IMR-90 (cell line): ENCODE results near the gene ACOT7. TPM values are rescaled to one million over a fixed set of nuclear protein-coding genes. Genes with fewer than 3 reads are reported as not detected.

Experiments
- ATAC-seq: fragments of 200-7000 bp; cut with Tn5 transposase; 2 replicates; pipeline ENCODE4 v1.9.1; 2020; ENCODE audit warnings: low read depth, mild to moderate bottlenecking, moderate library complexity
- BruUV-seq: library from RNA; stranded (reverse); fragments of 400-500 nt; replicated peaks from 2 replicates; lab custom pipeline; 2021; lab: Mats Ljungman, UMichigan
- CTCF ChIA-PET: fragments of 300-600 bp; formaldehyde crosslinking; extraction: SDS; loops from one replicate; lab custom pipeline; 2021; ENCODE audit warnings: antibody characterized with exemption; lab: Yijun Ruan, JAX
- POLR2A ChIA-PET: fragments of 300-600 bp; sonication (Branson Sonifier 250); formaldehyde crosslinking; loops from one replicate; lab custom pipeline; 2022; ENCODE audit warnings: antibody characterized with exemption; ENCODE audit not compliant: unreplicated experiment; lab: Charles Lee
- DNase-seq: peaks from one replicate; pipeline ENCODE4 v3.0.0; 2013
- H2AFZ ChIP-seq: replicated peaks from 2 replicates; pipeline ENCODE3; 2013; ENCODE audit warnings: low read length, mild to moderate bottlenecking; ENCODE audit not compliant: poor library complexity
- H2AK5ac ChIP-seq: 2 replicates; pipeline ENCODE4 v1.6.1; 2013; ENCODE audit warnings: low read depth, low read length, inconsistent platforms
- H2AK9ac ChIP-seq: replicated peaks from 2 replicates; pipeline ENCODE3; 2013; ENCODE audit warnings: mild to moderate bottlenecking, low read depth, low read length, moderate library complexity; ENCODE audit not compliant: poor library complexity
- H2BK120ac ChIP-seq: 2 replicates; pipeline ENCODE4 v1.6.1; 2013; ENCODE audit warnings: low read depth, low read length, inconsistent platforms
- H2BK15ac ChIP-seq: 3 replicates; pipeline ENCODE4 v1.6.1; 2013; ENCODE audit warnings: low read depth, low read length, inconsistent platforms
- H2BK20ac ChIP-seq: 2 replicates; pipeline ENCODE4 v1.6.1; 2013; ENCODE audit warnings: low read depth, mild to moderate bottlenecking, inconsistent platforms, low read length, moderate library complexity
- H2BK5ac ChIP-seq: 2 replicates; pipeline ENCODE4 v1.6.1; 2013; ENCODE audit warnings: mild to moderate bottlenecking, low read depth, low read length, inconsistent platforms; ENCODE audit not compliant: poor library complexity, severe bottlenecking
- H3K14ac ChIP-seq: replicated peaks from 2 replicates; pipeline ENCODE4 v1.6.1; 2013; ENCODE audit warnings: low read depth, low read length, inconsistent platforms
- H3K18ac ChIP-seq: 2 replicates; pipeline ENCODE4 v1.6.1; 2013; ENCODE audit warnings: low read depth, low read length, control low read depth
- H3K23ac ChIP-seq: 2 replicates; pipeline ENCODE4 v1.6.1; 2013; ENCODE audit warnings: low read depth, low read length, inconsistent platforms
- H3K27ac ChIP-seq: 2 replicates; pipeline ENCODE4 v1.5.1; 2013; ENCODE audit warnings: mild to moderate bottlenecking, control low read depth, low read length; ENCODE audit not compliant: insufficient read depth
- H3K27me3 ChIP-seq: 2 replicates; pipeline ENCODE4 v1.6.1; 2013; ENCODE audit warnings: low read length; ENCODE audit not compliant: control insufficient read depth, insufficient read depth
- H3K36me3 ChIP-seq: 2 replicates; pipeline ENCODE4 v1.6.1; 2013; ENCODE audit warnings: low read length, mixed read lengths; ENCODE audit not compliant: control insufficient read depth, insufficient read depth
- H3K4ac ChIP-seq: 2 replicates; pipeline ENCODE4 v1.6.1; 2013; ENCODE audit warnings: low read depth, low read length, inconsistent platforms
- H3K4me1 ChIP-seq: 2 replicates; pipeline ENCODE4 v1.6.1; 2013; ENCODE audit warnings: low read length, mixed read lengths; ENCODE audit not compliant: control insufficient read depth, insufficient read depth
- H3K4me2 ChIP-seq: 2 replicates; pipeline ENCODE4 v1.6.1; 2013; ENCODE audit warnings: low read depth, mild to moderate bottlenecking, control low read depth, low read length, moderate library complexity
- H3K4me3 ChIP-seq: 2 replicates; pipeline ENCODE4 v1.5.1; 2013; ENCODE audit warnings: low read depth, mild to moderate bottlenecking, control low read depth, low read length, moderate library complexity; ENCODE audit not compliant: insufficient read depth
- H3K56ac ChIP-seq: 2 replicates; pipeline ENCODE4 v1.6.1; 2013; ENCODE audit warnings: low read length, inconsistent platforms; ENCODE audit not compliant: insufficient read depth; ENCODE audit errors: extremely low read depth
- H3K79me1 ChIP-seq, 2 experiments: 2 replicates each; pipeline ENCODE4 v1.6.1; 2013; ENCODE audit warnings: low read length in 2 of 2, inconsistent platforms in 1 of 2, low read depth in 1 of 2
- H3K9ac ChIP-seq: 2 replicates; pipeline ENCODE4 v1.6.1; 2013; ENCODE audit warnings: low read depth, low read length, control low read depth
- H3K9me1 ChIP-seq: 2 replicates; pipeline ENCODE4 v1.6.1; 2013; ENCODE audit warnings: low read length, inconsistent platforms; ENCODE audit not compliant: insufficient read depth
- H3K9me3 ChIP-seq: 2 replicates; pipeline ENCODE4 v1.6.1; 2013; ENCODE audit warnings: low read length; ENCODE audit not compliant: control insufficient read depth, insufficient read depth
- H4K20me1 ChIP-seq: 2 replicates; pipeline ENCODE4 v1.6.1; 2013; ENCODE audit warnings: low read length, inconsistent platforms; ENCODE audit not compliant: insufficient read depth
- H4K5ac ChIP-seq: 2 replicates; pipeline ENCODE4 v1.6.1; 2013; ENCODE audit warnings: mild to moderate bottlenecking, low read depth, low read length, control low read depth
- H4K8ac ChIP-seq, 2 experiments: 2 replicates each; pipeline ENCODE4 v1.6.1; 2013; ENCODE audit warnings: low read depth in 2 of 2, low read length in 2 of 2, control low read depth in 1 of 2, inconsistent platforms in 1 of 2
- H4K91ac ChIP-seq: 2 replicates; pipeline ENCODE4 v1.6.1; 2013; ENCODE audit warnings: low read depth, low read length, inconsistent platforms; ENCODE audit not compliant: insufficient read depth
- BHLHE40 ChIP-seq: fragments of 150-350 bp; IDR thresholded peaks from 2 replicates; pipeline ENCODE4 v1.6.1; 2016; ENCODE audit warnings: mild to moderate bottlenecking, low read depth, low read length
- CHD1 ChIP-seq: IDR thresholded peaks from 2 replicates; pipeline ENCODE4 v1.6.1; 2012; ENCODE audit warnings: low read depth, low read length, improper control_type of control experiment
- CTCF ChIP-seq: conservative IDR thresholded peaks from 2 replicates; pipeline ENCODE4 v1.5.1; 2012; ENCODE audit warnings: mild to moderate bottlenecking, low read depth, low read length, improper control_type of control experiment
- ELK1 ChIP-seq: fragments of 150-350 bp; IDR thresholded peaks from 2 replicates; pipeline ENCODE4 v1.6.1; 2016; ENCODE audit warnings: low read depth, mild to moderate bottlenecking, low read length, moderate library complexity, borderline replicate concordance
- MXI1 ChIP-seq: IDR thresholded peaks from 2 replicates; pipeline ENCODE4 v1.6.1; 2012; ENCODE audit warnings: low read depth, mild to moderate bottlenecking, low read length, moderate library complexity, borderline replicate concordance
- POLR2A ChIP-seq: IDR thresholded peaks from 2 replicates; pipeline ENCODE4 v1.6.1; 2012; ENCODE audit warnings: mild to moderate bottlenecking, low read depth, low read length
- RAD21 ChIP-seq: IDR thresholded peaks from 2 replicates; pipeline ENCODE4 v1.6.1; 2012; ENCODE audit warnings: low read length, improper control_type of control experiment
- RFX5 ChIP-seq: IDR thresholded peaks from 2 replicates; pipeline ENCODE4 v1.8.0; 2012; ENCODE audit warnings: low read depth, mild to moderate bottlenecking, low read length, moderate library complexity
- WGBS, 2 experiments: methylation state at CpG; one replicate each; pipeline versions ENCODE4 v1.1.5 to v1.1.7; 2013; ENCODE audit warnings: missing lambda C conversion rate in 2 of 2; ENCODE audit not compliant: insufficient read length in 1 of 2; ENCODE audit errors: extremely low coverage in 2 of 2; 5-methylcytosine and 5-hydroxymethylcytosine counted together
- dilution Hi-C: fragments of 300-500 bp; cut with HindIII; formaldehyde crosslinking; loops from one replicate; pipeline ENCODE4 v1.14.3; 2018; ENCODE audit warnings: low sequenced_read_pairs; ENCODE audit not compliant: unreplicated experiment
- in situ Hi-C: fragments of 300-500 bp; cut with MboI; formaldehyde crosslinking; loops from 3 replicates; pipeline ENCODE4 v1.14.3; 2019; ENCODE audit warnings: low sequenced_read_pairs, inconsistent platforms, mixed read lengths
- intact Hi-C: fragments of 100-400 bp; cut with micrococcal nuclease; formaldehyde crosslinking; loops from 2 replicates; pipeline ENCODE4 v1.10.0; 2022
- polyA plus RNA-seq, 3 experiments: library from polyadenylated mRNA; depleted of rRNA; stranded (reverse); fragments of >200 nt; gene quantifications; 2 replicates each; pipeline ENCODE4 v1.2.3, GENCODE V29; 2012; ENCODE audit warnings: low replicate concordance in 1 of 3
- total RNA-seq: library from RNA; depleted of rRNA; stranded (reverse); fragments of >200 nt; gene quantifications from 2 replicates; pipeline ENCODE4 v1.2.3, GENCODE V29; 2012

ACOT7 gene
- total and polyA plus RNA-seq, 2 of the 4 experiments (the other 2 are of a cell fraction) = 51.6 to 242 TPM

GRCh38 chr1:6328091-6328490 lies 65.5 kb downstream of the ACOT7 start:
- no peak overlapping the region for H3K14ac ChIP-seq
- no peak for DNase-seq

More at GRCh38 chr1:6328091-6328490, 65.5 kb downstream of the ACOT7 start:
- H3K23ac ChIP-seq = no peak overlapping the region
- H2BK5ac ChIP-seq = no peak overlapping the region
- POLR2A ChIA-PET = no interaction called here
- no peak overlapping the region for H3K27ac ChIP-seq
- TF ChIP-seq RAD21 (no peak), POLR2A (no peak), CTCF (no peak), CHD1 (no peak), RFX5 (no peak), ELK1 (no peak), BHLHE40 (no peak), MXI1 (no peak)
- no peak for ATAC-seq
- H3K9me1 ChIP-seq = peaks cover 8% of the 10 kb centered on the region; the same call in 1 of the 2 replicates
- no peak overlapping the region for H4K91ac ChIP-seq
- dilution Hi-C loops (no loop called here), intact Hi-C loops (no loop called here), in situ Hi-C loops (loop anchor here (25.0 kb wide), 1 partner anchor 816 kb away; no protein-coding TSS in a partner anchor)
- no peaks in the 10 kb centered on the region; the same call in 1 of the 2 replicates for H4K20me1 ChIP-seq
- no peak overlapping the region for H3K4me2 ChIP-seq
- H4K8ac ChIP-seq = no peak overlapping the region
- CTCF ChIA-PET = no interaction called here
- no peak overlapping the region for H3K18ac ChIP-seq
- no peaks in the 10 kb centered on the region for H3K9me3 ChIP-seq
- no peak overlapping the region for H2AK9ac ChIP-seq
- no peak overlapping the region for H4K5ac ChIP-seq
- peaks cover 14% of the 10 kb centered on the region for H3K4me1 ChIP-seq
- H2AK5ac ChIP-seq = no peak overlapping the region
- H3K79me1 ChIP-seq = peaks cover 0 to 8% of the 10 kb centered on the region in 2 experiments; a peak in 2 of 4 replicates
- peaks cover 3% of the 10 kb centered on the region; the same call in 1 of the 2 replicates for H3K36me3 ChIP-seq
- H2BK120ac ChIP-seq = no peak overlapping the region
- H2AFZ ChIP-seq = no peak overlapping the region
- H3K4me3 ChIP-seq = no peak overlapping the region
- no peak overlapping the region for H3K56ac ChIP-seq
- no peaks in the 10 kb centered on the region for H3K27me3 ChIP-seq
- H3K9ac ChIP-seq = no peak overlapping the region
- H3K4ac ChIP-seq = no peak overlapping the region
- 88% methylated on average over 1 of the region's 5 CpGs; no CpG with 5 or more reads in 1 of the 2 experiments for WGBS, 2 experiments
- BruUV-seq = no TSS peak
- no peak overlapping the region for H2BK20ac ChIP-seq
- no peak overlapping the region for H2BK15ac ChIP-seq
